OCI-LY7 (cell line): Measurements from ENCODE around the gene UGCG. TPM values are rescaled to one million over a fixed set of nuclear protein-coding genes. Genes with fewer than 3 reads are reported as not detected.
"Not testable (repeated sequence)": the region's sequence is repeated elsewhere in the genome, so short reads cannot be mapped to it uniquely, and the experiment has no call there.

ENCODE experiments used
- BruUV-seq: library from RNA; stranded (reverse); fragments of 400-500 nt; replicated peaks from 2 replicates; lab custom pipeline; 2021; lab: Mats Ljungman, UMichigan
- CTCF ChIA-PET: fragments of 300-600 bp; sonication (Branson Sonifier 250); formaldehyde crosslinking; loops from one replicate; lab custom pipeline; 2022; ENCODE audit warnings: antibody characterized with exemption; ENCODE audit not compliant: unreplicated experiment; lab: Charles Lee
- POLR2A ChIA-PET: fragments of 300-600 bp; sonication (Branson Sonifier 250); formaldehyde crosslinking; loops from one replicate; lab custom pipeline; 2022; ENCODE audit warnings: antibody characterized with exemption; lab: Charles Lee
- DNase-seq: peaks from one replicate; pipeline ENCODE4 v3.0.0-alpha.2; 2015; ENCODE audit warnings: low spot score
- H2AFZ ChIP-seq: fragments of 200-600 bp; sonication (generic), shearing (Covaris generic); 2 replicates; pipeline ENCODE4 v1.6.1; 2014; ENCODE audit warnings: mild to moderate bottlenecking, antibody characterized with exemption, low read length, moderate library complexity
- H3K27ac ChIP-seq: fragments of 200-600 bp; sonication (generic); 2 replicates; pipeline ENCODE4 v1.5.1; 2014; ENCODE audit warnings: mixed run types, low read depth, mild to moderate bottlenecking, moderate library complexity, low read length, inconsistent platforms; ENCODE audit not compliant: poor library complexity, severe bottlenecking
- H3K36me3 ChIP-seq: fragments of 200-600 bp; sonication (generic); 2 replicates; pipeline ENCODE4 v1.6.1; 2014; ENCODE audit warnings: mild to moderate bottlenecking, antibody characterized with exemption, low read length, moderate library complexity, mixed read lengths; ENCODE audit not compliant: insufficient read depth
- H3K4me1 ChIP-seq: fragments of 200-600 bp; sonication (generic); 2 replicates; pipeline ENCODE4 v1.5.1; 2014; ENCODE audit warnings: mild to moderate bottlenecking, low read length; ENCODE audit not compliant: insufficient read depth, poor library complexity, severe bottlenecking
- H3K4me2 ChIP-seq: fragments of 200-600 bp; sonication (generic); 2 replicates; pipeline ENCODE4 v1.6.1; 2014; ENCODE audit warnings: mild to moderate bottlenecking, low read length
- H3K4me3 ChIP-seq: fragments of 200-600 bp; sonication (generic); 2 replicates; pipeline ENCODE4 v1.5.1; 2014; ENCODE audit warnings: mild to moderate bottlenecking, low read depth, low read length; ENCODE audit not compliant: poor library complexity, severe bottlenecking
- H3K79me2 ChIP-seq: fragments of 200-600 bp; sonication (generic); 2 replicates; pipeline ENCODE4 v1.6.1; 2016; ENCODE audit warnings: low read depth, mild to moderate bottlenecking, low read length, moderate library complexity, mixed read lengths; ENCODE audit not compliant: insufficient read depth
- H3K9me2 ChIP-seq: fragments of 200-600 bp; sonication (generic); 2 replicates; pipeline ENCODE4 v1.6.1; 2016; ENCODE audit warnings: mild to moderate bottlenecking, low read length, mixed read lengths; ENCODE audit not compliant: insufficient read depth
- H3K9me3 ChIP-seq: fragments of 200-600 bp; sonication (generic); 2 replicates; pipeline ENCODE4 v1.6.1; 2014; ENCODE audit warnings: mild to moderate bottlenecking, mixed run types, low read length, mixed read lengths
- H4K20me1 ChIP-seq: fragments of 200-600 bp; sonication (generic); 2 replicates; pipeline ENCODE4 v1.6.1; 2014; ENCODE audit warnings: mild to moderate bottlenecking, antibody characterized with exemption, low read length, moderate library complexity, mixed read lengths; ENCODE audit not compliant: insufficient read depth
- CTCF ChIP-seq: fragments of 200-600 bp; sonication (generic); conservative IDR thresholded peaks from 2 replicates; pipeline ENCODE4 v1.5.1; 2014; ENCODE audit warnings: mild to moderate bottlenecking, antibody characterized with exemption, low read length, moderate library complexity, mixed read lengths
- EZH2phosphoT487 ChIP-seq: fragments of 200-600 bp; sonication (generic); IDR thresholded peaks from 2 replicates; pipeline ENCODE4 v1.6.1; 2018; ENCODE audit warnings: low read depth, borderline replicate concordance, mild to moderate bottlenecking, mixed run types, antibody characterized with exemption, low read length, moderate library complexity, mixed read lengths
- intact Hi-C: fragments of 100-400 bp; cut with micrococcal nuclease; formaldehyde crosslinking; loops from one replicate; pipeline ENCODE4 v1.10.0; 2022; ENCODE audit not compliant: unreplicated experiment
- total RNA-seq, 2 experiments: library from RNA; depleted of rRNA in 1 of 2; stranded (reverse); fragments of >200 nt in 1 of 2; shearing (Covaris generic) in 1 of 2; gene quantifications; 2 replicates each; pipeline ENCODE4 v1.2.3, GENCODE V29; 2014 to 2022

Gene UGCG
- total RNA-seq, 2 experiments from 2014 or later, result 12.9 to 14.7 TPM

DNA sequence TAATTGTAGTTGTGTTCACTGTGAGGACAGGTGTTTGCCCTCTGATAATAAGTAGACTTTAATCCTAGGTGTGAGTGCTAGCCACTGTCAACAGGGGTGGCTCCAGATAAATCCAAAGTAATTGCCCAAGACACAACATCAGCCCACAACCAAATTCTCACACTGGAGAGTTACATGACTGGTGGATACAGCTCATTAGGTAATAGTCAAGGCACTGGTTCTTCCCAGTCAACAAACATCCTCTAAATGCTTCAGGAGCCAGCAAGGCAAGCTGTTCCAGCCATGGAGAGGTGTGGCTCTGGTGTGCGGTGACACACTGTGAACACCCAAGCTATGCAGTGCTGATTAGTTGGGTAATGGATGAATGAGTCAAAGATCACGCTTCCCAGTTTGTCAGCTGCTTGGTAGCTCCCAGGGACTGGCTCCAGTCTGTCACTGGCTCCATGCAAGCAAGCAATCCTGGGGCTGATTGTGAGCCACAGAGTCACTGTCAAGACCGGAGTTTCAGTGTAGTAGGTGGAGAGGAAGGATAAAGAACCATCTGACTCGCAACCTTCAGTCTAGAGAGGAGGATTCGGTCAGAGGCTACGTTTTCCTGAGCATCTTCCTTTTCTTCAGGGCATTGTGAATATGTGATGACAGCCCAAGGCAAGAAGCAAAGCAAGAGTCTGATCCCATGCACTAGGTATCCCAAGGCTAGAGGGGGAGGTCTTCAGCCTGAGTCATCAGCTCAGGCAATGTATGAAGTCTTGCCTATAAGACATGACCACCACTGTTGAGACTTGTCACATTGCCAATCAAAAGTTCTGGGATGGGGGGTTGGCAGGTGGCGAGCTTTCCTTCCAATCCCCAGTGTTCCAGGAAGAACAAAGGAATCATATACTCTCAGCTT is 63.1 kb downstream of the UGCG start:
- Histone ChIP-seq H4K20me1 (no peaks in the 10 kb centered on the region), H3K4me3 (no peak overlapping the region), H3K9me2 (no peaks in the 10 kb centered on the region), H3K27ac (no peak overlapping the region), H3K36me3 (no peaks in the 10 kb centered on the region), H3K4me1 (peaks cover 9% of the 10 kb centered on the region), H3K9me3 (no peaks in the 10 kb centered on the region), H2AFZ (no peak overlapping the region), H3K79me2 (no peaks in the 10 kb centered on the region), H3K4me2 (no peak overlapping the region)
- BruUV-seq, result no TSS peak
- CTCF ChIA-PET, result no interaction called here
- POLR2A ChIA-PET, result interaction anchor here (0.8 to 1.0 kb wide), 2 partner anchors 9 to 13 kb away, joined by 3 to 4 read pairs; no protein-coding TSS in a partner anchor
- intact Hi-C loops, result no loop called here
- DNase-seq, result no peak
- TF ChIP-seq CTCF (no peak), EZH2phosphoT487 (no peak)

DNA sequence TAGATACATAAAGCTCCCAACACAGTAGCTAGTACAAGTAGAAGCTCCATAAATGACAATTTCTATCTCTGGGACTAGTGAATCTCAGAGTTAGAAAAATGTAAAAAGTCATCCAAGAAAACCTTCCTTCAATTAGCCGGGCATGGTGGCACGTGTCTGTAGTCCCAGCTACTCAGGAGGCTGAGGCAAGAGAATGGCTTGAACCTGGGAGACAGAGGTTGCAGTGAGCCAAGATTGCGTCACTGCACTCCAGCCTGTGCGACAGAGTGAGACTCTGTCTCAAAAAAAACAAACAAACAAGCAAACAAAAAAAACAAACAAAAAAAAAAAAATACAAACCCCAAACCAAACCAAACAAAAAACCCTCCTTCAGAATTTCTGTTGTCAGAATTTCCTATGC is 63.9 kb downstream of the UGCG start:
- CTCF ChIA-PET, intact Hi-C loops: not testable (repeated sequence)

GRCh38 chr9:111961009-111961408 is 64.4 kb downstream of the UGCG start:
- H3K27ac ChIP-seq, result no peak overlapping the region
- no peaks in the 10 kb centered on the region for H3K79me2 ChIP-seq
- no TSS peak for BruUV-seq
- no peak overlapping the region for H2AFZ ChIP-seq
- H3K4me1 ChIP-seq, result peaks cover 9% of the 10 kb centered on the region
- intact Hi-C loops, result no loop called here
- H3K9me3 ChIP-seq, result no peaks in the 10 kb centered on the region
- CTCF ChIA-PET, result no interaction called here
- H4K20me1 ChIP-seq, result no peaks in the 10 kb centered on the region
- no peak for DNase-seq
- H3K4me3 ChIP-seq, result no peak overlapping the region
- no peaks in the 10 kb centered on the region for H3K36me3 ChIP-seq
- POLR2A ChIA-PET, result interaction anchor here (0.7 to 1.0 kb wide), 2 partner anchors 14 to 117 kb away, joined by 3 to 4 read pairs; no protein-coding TSS in a partner anchor
- TF ChIP-seq CTCF (no peak), EZH2phosphoT487 (no peak)
- H3K9me2 ChIP-seq, result no peaks in the 10 kb centered on the region
- no peak overlapping the region for H3K4me2 ChIP-seq

More for the DNA sequence above, 63.9 kb downstream of the UGCG start:
- not testable (repeated sequence) for H3K36me3 ChIP-seq, H3K27ac ChIP-seq, H3K79me2 ChIP-seq, H3K9me3 ChIP-seq, H3K4me3 ChIP-seq, BruUV-seq, H2AFZ ChIP-seq, DNase-seq, H3K4me1 ChIP-seq, H3K9me2 ChIP-seq, H3K4me2 ChIP-seq, H4K20me1 ChIP-seq
- POLR2A ChIA-PET, result interaction anchor here (0.7 to 1.0 kb wide), 3 partner anchors 10 to 117 kb away, joined by 3 to 4 read pairs (median 3); no protein-coding TSS in a partner anchor
